ENCODE data around the gene OCA2.

OCA2 gene

GRCh38 chr15:28101983-28102441 lies 2.9 kb upstream of the OCA2 start:
- no peak for DNase-seq

GRCh38 chr15:28101201-28101600 lies 2.1 kb upstream of the OCA2 start:
- no peak for DNase-seq

DNA sequence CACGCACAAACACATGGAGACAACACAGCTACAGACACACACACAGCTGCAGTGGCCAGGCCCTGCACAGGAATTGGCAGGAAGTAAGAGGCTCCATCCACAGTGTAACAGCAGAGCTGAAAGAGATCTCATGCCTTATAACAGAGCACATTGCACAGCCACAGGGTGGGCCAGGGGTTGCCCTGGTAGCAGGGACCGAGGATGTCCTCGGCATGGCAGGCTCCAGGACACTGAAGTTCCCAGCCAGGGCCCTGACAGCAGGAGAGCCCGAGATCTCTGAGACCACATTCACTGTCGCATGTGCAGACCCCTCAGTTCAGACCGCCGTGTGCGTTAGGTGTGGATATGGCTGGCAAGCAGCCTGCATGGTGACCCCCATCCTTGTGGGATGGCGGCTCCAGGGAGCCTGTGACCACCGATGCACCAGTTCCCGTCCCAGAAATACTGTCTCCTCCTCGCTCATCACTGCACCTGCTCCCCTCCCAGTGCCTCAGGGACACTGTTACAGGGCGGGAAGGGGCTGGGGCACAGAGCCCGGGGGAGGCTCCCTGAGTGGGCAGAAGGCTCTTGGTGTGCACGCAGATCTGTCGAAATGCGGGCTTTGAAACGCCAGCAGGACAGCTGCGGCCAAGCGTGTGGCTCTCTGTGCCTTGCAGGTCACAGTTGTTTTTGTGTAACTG lies 1.5 kb upstream of the OCA2 start:
- no peak for DNase-seq

DNA sequence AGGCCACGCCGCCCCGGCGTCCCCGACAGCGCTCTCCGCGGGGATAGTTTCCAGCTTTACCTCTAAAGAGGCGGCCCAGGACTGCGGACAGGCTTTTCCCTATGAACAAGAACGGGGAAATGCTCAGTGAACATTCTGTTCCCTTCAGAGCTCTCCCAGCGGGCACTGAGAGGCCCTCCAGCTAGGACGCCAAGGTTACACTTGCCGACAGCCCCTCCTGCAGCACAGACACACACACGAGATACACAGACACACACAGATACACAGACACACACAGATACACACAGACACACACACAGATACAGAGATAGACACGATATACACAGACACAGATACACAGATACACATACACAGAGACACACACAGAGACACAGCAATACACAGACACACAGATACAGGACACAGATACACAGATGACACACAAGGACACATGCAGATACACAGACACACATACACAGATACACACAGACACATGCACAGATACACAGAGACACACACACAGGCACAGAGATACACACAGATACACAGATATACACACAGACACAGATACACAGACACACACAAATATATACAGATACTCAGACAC lies 533 bp upstream of the OCA2 start:
- DNase-seq: no peak

DNA sequence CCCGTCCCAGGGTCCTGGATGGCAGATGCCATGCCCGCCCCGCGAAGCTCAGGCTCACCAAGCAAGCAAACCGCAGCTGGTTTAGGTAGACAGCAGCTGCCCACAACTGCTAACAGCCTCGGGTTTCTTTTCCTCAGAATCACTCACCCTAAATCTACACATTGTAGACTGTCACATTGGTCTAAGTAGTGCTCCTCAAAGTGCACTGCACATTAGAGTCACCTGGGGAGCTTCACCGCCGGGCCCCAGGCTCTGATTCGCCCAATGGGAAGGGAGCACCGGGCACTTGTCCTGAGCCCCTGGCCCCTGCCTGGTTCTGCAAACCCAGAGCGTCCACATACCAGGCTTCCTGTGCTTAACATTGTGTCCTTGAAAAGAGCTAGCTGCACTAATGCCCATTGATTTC lies 752 bp downstream of the OCA2 start:
- no peak for DNase-seq

GRCh38 chr15:28097656-28098359 lies 1.3 kb downstream of the OCA2 start:
- no peak for DNase-seq

DNA sequence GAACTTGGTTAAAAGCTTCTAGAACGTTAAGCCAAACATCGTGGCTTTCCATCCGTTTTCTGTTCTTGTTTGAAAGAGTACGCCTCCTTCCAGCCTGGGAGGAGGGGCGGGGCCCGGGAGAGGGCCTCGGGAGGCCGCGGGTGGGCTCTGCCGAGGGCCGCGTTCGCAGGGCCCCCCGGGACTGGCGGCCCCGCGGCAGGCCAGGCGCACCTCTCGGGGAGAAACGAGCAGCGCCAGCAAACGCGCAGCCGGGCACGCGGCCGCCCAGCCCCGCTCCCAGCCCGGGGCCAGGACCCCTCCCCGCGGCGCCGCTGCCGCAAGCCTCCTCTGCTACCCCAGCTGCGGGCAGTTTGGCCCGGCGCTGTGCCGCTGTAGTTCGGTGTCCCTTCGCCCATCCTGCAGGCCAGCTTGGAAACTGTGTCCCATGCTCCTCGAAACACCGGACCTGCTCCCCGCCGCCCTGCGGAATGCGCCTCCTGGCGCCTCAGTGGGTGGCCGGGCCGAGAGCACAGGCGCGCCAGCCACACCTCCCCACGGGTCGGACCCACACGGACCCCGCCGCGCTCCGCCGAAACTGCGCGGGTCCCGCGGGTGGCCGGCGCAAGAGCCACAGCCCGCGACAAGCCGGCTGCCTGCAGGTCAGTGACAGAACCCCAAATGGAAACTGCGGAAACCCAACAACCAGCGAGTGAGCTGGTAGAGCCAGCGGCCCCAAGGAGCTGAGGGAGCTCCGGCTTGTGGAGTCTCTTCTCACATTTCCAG lies 2.3 kb downstream of the OCA2 start:
- no peak for DNase-seq

DNA sequence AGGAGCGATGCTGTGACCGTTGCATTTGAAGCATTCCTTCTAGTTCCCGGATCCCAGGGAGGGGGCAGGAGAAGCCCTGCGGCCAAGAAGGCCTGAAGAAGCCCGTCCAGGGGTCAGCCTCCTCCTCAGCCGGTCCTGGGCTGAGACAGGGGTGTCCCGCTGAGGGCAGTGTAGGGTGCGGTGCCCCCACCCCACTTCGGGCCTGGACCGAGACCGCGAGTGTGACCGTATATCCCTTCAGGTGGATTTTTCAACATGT lies 2.8 kb downstream of the OCA2 start:
- no peak for DNase-seq

DNA sequence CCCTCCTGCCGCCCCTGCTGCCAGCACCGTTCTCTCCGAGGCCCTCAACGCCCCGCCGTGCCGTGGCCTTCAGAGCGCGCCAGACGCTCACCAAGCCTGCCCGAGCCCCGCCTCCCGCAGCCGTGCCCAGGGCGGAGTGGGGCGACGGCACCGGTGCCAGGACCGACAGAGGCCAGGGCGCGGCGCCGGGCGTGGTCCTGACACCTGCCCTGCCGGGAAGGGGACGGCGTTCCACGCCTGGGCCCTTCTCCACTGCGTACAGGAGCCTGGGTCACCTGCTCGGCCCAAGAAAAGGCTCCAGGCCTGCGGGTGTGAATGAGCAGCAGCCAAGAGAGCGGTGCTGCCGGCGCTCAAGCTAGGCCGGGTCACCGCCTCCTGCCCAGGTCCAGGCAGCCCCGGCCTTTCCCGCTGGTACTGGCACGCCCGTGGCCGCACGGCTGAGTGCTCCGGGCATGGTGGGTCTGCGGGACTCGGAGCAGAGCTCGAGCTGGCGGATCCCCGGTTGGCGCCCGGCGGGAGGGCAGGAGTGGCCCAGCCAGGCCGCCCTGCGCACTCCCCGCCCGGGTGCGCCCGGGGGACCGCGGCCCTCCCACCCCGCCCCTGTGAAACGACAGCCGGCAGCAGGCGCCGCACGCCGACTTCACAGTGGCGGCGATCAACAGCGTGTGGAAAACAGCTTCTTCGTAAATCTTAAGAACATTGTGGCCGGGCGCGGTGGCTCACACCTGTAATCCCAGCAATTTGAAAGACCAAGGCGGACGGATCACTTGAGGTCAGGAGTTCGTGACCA lies 4.2 kb downstream of the OCA2 start:
- DNase-seq: no peak

DNA sequence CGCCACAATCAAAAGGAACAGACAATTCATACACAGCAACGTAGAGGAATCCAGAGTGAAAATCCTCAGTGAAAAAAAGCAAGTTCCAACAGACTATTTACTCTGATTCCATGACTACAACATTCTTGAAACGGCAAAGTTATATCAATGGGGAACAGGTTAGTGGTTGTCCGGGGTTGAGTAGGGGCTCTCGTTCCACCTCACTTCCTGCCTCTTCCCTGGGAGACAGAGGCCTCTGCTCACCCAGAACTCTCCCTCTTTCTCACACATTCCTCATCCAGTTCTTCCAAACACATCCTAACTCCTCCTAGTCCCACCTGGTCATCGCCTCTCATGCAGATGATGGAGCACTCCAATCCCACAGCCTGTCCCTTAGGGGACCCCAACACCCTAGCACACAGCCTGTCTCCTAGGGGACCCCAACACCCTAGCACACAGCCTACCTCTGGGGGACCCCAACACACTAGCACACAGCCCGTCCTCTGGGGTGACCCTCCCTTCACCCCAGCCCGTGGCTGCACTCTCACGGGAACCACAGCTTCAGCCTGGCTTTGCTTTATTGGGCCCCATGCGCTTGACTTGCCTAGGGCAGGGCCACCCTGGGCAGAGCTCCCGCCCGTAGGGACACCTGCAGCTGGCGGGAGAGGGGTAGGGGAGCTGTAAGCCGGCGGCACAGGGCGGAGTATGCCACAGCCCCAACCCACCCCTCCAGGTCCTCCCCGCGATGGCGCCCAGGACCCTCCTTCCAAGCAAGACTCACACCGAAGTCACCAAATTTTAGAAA lies 5.2 kb downstream of the OCA2 start:
- no peak for DNase-seq

GRCh38 chr15:28091313-28091712 lies 7.8 kb downstream of the OCA2 start:
- no peak for DNase-seq

GRCh38 chr15:28086175-28086703 lies 12.9 kb downstream of the OCA2 start:
- peak; percentile 18 for DNase-seq

DNA sequence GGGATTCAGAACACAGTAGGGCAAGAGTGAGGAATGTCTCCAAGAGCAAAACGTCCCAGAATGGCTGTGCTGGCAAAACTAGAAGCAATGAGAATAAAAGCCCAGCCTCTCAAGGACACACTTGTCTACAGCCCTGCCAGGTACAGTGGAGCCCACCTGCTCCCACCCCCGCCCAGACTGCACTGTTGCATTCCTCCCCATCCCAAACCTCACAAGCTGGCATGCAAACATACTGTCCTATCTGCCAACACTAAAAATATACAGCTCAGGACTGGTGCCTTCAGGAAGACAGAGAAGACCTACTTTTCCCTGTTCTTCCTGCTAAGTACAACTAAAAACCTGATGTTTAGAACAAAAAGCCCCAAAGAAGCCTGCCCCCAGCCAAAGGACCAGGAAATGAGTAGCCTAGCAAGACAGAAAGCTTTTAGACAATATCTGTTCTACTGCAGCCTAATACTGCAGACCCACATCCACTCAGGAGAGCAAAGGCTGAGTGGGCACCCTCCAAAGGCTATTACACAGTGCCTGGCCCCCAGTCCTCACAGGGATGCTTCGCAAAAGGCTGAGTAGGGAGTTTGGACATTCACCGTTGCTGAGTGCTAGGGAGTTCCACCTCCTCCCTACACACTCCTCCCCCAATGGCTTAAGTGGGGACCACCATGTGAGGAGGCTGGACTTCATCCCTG lies 13.5 kb downstream of the OCA2 start:
- no peak for DNase-seq

GRCh38 chr15:28084547-28084946 lies 14.6 kb downstream of the OCA2 start:
- no peak for DNase-seq

DNA sequence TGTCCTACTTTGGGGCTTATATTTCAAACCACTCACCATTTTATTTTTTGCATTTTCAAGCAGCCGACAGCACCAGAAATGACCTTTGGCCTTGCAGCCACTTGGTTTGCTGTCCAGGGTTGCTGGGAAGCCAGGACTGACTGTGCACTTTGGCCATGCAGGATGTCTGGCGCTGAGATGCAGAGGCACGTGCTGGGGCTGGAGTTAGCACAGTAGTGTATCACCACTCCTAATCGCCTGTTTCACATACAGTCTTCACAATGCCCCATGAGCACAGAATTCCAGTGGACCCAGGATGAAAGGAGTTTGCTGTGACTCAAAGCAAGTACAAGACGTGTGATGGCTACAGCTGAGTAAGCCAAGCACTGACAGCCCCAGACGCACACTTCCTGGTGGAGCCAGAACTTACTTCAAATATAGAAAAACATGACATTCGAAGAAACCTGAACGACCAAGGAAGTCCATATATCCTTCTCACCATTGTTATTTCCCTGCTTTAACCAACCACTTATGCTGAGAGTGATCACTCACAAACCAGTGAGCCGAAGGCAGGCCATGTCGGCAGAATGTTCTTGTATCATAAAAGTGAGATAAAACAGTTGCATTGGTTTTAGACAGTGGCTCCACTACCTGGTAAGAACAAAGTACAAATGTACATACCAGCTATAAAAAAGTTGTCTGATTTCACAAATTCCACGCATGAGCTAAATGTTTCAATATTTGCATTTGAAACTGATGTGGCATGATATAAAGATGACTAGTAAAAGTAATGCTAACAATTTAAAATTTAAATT lies 16.0 kb downstream of the OCA2 start:
- no peak for DNase-seq

DNA sequence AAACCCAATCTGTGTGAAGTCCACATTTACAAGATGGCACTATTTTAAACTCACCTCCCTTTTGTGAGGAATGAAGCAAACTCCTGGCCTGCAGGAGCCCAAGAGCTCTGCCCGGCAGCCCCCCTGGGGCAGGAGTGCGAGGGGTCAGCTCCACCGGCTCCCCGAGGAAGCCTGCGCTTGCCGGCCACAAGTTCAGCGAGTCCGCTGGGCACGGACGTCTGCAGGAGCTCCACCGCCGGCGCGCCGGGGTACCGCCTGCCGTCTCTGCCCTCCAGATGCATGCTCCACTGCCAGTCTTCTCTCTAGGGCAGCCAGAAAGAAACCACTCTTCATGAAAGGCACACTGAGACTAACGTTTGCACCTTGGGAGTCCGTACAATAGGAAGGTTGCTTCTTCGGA lies 17.5 kb downstream of the OCA2 start:
- no peak for DNase-seq

DNA sequence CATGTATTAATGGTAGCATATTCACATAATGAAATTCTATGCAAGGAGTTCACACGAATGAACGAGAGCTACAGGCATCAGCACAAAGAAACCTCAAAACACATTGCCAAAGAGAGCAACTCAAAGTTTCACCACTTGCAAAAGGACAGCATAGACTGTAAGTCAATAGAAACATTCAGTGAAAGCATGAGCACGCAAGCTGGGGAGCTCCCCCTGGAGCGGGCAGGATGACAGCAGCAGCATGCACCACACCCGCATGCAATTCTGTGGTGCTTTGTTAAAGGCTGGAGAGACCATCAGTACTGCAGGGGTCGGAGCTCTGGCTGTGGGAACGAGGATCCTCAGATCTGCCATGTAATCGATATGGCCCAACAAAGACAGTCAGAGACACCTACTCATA lies 18.7 kb downstream of the OCA2 start:
- DNase-seq: no peak

GRCh38 chr15:28079313-28079969 lies 19.7 kb downstream of the OCA2 start:
- no peak for DNase-seq

DNA sequence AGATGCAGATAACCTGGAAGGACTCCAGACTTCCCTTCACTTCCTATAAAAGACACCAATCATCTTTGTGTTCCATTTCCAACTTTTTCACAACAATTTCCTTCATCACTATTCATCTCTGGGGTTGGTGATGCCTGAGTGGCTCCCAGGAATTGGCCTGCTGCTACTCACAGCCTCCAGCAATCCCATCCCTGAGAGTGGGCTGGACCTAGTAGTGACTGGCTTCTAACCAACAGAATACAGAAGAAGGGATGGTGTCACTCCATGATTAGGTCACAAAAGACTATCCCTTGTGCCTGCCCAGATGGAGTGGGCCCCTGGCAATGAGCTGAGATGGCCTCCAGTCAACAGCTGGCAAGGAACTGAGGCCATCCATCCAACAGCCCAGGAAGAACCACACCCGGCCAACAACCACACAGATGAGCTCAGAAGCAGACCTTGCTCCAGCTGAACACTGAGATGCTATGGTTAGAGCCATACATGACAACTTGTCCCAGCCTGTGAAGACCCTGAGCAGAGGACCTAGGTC lies 20.9 kb downstream of the OCA2 start:
- DNase-seq: no peak

- peak; percentile 27 for DNase-seq
Measured at GRCh38 chr15:28075573-28075972, 23.5 kb downstream of the OCA2 start.

All from NCI-H1092 (cell line).